HG03565 (cell line): Measurements from ENCODE around the gene HLA-DRB1.
A peak's percentile ranks its signal among the peaks of the same experiment; 100 is the strongest.
"Not testable (repeated sequence)": the region's sequence is repeated elsewhere in the genome, so short reads cannot be mapped to it uniquely, and the experiment has no call there.

Experiments used
- ATAC-seq: cut with Tn5 transposase; IDR thresholded peaks from one replicate; pipeline ENCODE4 v1.9.1; 2021; ENCODE audit warnings: mild to moderate bottlenecking, moderate library complexity; ENCODE audit not compliant: unreplicated experiment

The HLA-DRB1 gene

GRCh38 chr6:32609731-32610640 lies 20.3 kb upstream of the HLA-DRB1 start:
- ATAC-seq = peak; percentile 79

DNA sequence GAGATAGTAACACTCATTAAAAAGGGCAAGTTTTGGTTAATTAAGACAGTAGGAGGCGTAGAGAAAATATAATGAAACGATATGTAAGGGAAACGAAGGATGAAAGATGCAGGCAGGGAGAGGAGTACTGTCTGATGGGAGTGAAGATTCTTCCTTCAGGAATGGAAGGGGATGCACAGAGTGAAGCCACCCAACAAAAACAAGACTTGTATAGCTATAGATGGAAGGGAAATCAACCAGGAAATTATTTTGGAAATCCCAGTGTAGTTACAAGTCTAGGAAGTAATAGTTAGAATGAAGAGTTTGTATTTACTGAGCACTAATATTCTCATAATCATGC lies 19.7 kb upstream of the HLA-DRB1 start:
- no peak for ATAC-seq

DNA sequence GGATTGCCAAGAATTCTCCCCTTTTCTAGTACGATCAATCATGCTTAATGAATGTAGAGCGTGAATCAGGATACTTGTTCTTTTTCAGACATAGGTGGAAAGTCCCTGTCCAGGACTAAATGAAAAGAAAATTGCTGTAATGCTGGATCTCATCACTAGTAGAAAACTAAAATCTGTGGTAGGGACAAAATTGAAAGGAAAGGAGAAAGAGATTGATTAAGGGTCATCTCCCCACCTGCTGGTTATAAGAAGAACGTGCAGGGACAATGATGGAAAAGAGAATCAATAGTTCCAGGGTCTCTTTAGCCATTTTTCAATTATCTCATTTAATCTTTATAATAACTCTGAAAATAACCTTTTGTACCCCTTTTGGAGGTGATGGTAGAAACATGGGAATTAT lies 18.7 kb upstream of the HLA-DRB1 start:
- no peak for ATAC-seq

DNA sequence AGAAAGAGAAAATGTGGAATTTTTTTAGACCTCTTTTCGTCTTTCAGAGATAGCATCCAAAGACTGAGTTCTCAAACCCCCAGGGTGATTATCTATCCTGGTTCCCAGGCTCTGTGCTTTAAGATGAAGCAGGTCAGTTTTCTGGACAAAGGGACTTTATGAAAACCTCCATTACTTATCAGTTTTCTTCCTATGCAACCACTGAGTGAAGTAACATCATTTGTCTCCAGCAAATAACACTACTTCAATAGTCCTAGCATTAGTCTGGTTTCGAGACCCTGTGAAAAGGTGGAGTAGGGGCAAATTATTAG lies 18.3 kb upstream of the HLA-DRB1 start:
- no peak for ATAC-seq

- ATAC-seq = no peak
Measured at GRCh38 chr6:32607263-32607987, 17.8 kb upstream of the HLA-DRB1 start.

DNA sequence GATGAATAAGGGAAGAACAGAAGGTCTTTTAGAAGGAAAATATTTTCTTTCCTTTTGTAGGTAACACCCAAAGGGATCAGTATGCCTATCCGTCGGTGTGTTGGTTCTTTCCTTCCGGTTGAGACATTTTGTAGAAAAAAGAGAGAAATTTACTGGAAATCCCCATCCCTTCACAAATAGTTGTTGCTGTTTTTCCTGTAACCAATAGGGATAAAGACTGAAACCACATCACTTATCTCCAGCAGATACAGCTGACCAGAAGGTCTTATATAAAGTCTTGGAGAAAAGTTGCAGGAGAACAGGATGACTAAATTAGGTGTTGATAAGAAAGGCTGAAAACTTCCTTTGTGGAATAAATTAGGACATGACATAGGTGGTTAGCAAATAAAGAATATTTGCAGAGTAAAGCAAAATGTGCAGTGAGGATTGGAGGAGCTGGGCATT lies 14.8 kb upstream of the HLA-DRB1 start:
- ATAC-seq = peak; percentile 51

- no peak for ATAC-seq
Measured at GRCh38 chr6:32603888-32604287, 14.2 kb upstream of the HLA-DRB1 start.

DNA sequence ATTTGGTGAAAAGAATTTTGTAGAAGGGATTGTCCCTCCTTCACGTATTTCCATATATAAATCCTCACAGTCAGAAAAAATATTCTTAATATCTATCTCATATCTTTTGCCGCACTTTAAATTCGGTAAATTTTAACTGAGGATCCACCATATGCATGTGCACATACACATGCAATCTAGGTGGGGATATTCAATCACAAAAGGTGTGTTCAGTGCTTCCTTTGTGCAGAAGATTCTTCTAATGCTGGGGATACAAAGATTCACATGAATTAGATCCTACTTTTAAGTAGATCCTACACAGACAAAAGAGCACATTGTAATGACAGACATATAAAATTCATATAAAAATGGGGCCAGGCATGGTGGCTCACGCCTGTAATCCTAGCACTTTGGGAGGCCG lies 13.6 kb upstream of the HLA-DRB1 start:
- ATAC-seq = no peak

GRCh38 chr6:32602383-32602782 lies 12.7 kb upstream of the HLA-DRB1 start:
- ATAC-seq = no peak

DNA sequence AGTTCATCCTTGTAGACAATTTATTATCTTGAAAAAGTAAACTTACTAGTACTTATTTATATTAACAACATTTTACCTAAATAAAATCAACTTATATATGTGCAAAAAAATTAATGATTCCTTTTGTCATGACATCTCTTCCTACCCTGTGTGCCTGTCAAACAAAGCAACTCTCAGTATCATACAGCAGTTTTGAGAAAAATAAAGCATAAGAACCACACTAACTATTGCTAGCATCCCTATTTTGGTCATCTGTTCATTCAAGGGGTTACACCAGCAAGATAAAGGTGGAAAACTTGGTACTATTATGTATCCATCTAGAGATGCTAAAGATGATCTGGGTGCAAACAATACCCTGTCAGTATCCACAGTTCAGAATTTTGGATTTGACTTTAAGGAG lies 7.4 kb upstream of the HLA-DRB1 start:
- no peak for ATAC-seq

- not testable (repeated sequence) for ATAC-seq
Measured at GRCh38 chr6:32590713-32591112, 1.1 kb upstream of the HLA-DRB1 start.

DNA sequence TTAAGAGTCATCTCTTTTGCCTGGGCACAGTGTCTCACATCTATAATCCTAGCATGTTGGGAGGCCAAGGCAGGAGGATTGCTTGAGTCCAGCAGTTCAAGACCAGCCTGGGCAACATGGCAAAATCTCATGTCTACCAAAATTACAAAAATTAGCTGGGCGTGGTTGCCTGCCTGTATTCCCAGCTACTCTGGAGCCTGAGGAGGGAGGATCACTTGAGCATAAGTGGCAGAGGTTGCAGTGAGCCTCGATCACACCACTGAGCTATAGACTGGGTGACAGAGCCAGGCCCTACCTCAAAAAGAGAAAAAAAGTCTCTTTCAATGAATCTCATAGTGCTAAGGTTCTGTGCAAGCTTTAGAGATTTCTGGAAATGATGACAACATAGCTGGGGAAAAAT lies 1.5 kb downstream of the HLA-DRB1 start:
- no peak for ATAC-seq

- no peak for ATAC-seq
Measured at GRCh38 chr6:32583527-32583898, 6.1 kb downstream of the HLA-DRB1 start.

GRCh38 chr6:32581315-32582095 lies 8.1 kb downstream of the HLA-DRB1 start:
- no peak for ATAC-seq

DNA sequence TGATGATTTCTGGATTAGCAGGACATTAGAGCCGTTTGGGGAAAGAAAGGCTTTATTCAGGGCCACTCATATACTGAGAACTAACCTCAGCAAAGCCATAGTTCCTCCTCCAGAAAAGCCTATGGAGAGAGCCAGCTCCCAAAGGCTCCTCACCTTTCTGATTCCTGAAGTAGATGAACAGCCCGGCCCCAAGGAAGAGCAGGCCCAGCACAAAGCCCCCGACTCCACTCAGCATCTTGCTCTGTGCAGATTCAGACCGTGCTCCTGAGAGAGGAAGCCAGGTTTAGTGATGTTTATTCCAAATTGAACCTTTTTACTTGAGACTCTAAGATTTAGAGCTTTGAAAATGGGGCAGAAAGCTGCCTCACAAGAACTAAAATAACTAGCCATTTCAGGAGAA lies 9.1 kb downstream of the HLA-DRB1 start:
- no peak for ATAC-seq

DNA sequence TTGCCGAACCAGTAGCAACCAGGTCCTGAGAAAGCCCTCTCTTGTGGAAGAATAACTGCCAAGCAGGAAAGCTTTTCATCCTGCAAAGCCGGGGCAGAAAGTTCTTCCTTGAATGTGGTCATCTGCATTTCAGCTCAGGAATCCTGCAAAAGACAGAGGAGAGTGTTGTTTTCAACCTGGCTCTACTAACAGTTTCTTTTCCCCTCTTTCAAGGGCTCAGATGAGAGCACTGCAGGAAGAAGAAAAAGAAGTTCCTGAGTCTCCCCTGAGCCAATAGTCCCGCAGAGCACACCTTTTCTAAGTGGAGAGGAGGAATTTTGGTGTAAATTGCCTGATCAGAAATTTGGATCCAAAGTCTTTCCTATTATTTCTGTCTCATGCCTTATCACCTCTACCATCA lies 10.7 kb downstream of the HLA-DRB1 start:
- no peak for ATAC-seq

DNA sequence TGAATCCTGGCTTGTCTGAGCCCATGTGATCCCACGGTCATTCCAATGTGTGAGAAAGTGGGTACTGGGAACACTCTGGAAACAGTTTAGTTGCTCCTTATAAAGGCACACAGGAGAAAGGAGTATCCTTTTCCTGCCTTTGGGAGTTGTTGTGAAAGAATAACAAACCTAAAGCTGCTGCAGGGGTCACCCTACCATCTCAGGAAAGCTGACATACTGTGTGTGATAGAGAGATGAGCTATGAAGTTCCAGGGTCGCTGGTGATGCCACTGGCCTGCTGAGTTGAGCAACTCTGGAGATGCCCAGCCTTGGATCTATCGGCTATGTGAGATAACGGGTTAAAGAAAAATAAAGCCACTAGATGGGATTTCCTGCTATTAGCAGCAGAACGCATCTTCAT lies 12.2 kb downstream of the HLA-DRB1 start:
- ATAC-seq = not testable (repeated sequence)

- no peak for ATAC-seq
Measured at GRCh38 chr6:32576250-32576649, 13.4 kb downstream of the HLA-DRB1 start.

DNA sequence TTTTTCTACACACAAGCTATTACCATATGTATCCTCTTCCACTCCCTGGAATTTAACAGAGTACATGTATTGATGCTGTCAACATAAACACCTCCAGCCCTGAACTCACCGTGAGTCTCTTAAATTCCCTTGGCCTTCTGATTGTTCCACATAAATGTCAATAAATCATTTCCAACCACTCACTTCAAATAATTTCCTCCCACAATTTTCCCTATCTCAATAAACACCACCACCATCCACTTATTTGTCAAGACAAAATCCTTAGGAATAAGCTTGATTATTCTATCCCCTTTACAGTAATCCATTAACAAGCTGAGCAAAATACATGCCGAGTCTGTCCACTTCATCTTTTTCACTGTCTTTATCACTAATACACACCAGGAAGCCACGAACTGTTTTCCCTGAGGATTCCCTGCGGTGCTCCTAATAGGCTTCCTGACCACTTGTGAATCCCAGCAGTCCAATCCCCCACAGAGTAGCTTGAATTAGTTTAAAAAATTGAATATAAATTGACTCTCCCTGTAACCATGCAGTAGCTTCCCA lies 19.2 kb downstream of the HLA-DRB1 start:
- no peak for ATAC-seq

DNA sequence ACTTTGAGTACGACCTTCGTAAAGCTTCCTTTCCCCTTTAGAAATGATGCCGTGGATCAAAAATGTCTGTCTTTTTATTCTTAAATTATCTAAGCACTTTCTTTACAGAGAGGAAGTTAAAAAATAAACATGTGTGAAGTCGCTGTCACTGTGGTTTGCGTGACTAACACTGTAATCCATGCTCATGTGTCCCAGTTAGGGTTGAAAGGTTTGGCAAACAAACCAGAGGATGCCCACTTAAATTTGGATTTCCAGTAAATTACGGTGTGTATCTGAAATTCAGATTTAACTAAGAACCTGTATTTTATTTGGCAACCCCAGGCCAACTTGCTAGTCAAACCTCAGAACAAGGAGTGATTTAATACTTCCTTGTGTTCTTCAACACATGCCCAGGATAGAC lies 21.1 kb downstream of the HLA-DRB1 start:
- ATAC-seq = no peak

GRCh38 chr6:32566957-32567356 lies 22.7 kb downstream of the HLA-DRB1 start:
- no peak for ATAC-seq
